22Rv1 (cell line): ENCODE results near the gene IL31.

Experiments used
- CTCF ChIP-seq: fragments of 450-650 bp; IDR thresholded peaks from 2 replicates; pipeline ENCODE4 v1.5.1; 2017; ENCODE audit warnings: mild to moderate bottlenecking
- ZFX ChIP-seq: fragments of 450-650 bp; IDR thresholded peaks from 2 replicates; pipeline ENCODE4 v1.6.1; 2017; ENCODE audit warnings: antibody characterized with exemption, borderline replicate concordance

- TF ChIP-seq CTCF (no peak), ZFX (no peak)
Measured at GRCh38 chr12:122204167-122205052, 30.4 kb upstream of the IL31 start.
